KOPT-K1 (cell line): ENCODE data around the gene ZFHX3.

Experiments
- H3K27ac ChIP-seq: fragments of 200-600 bp; sonication (generic); 2 replicates; pipeline ENCODE4 v1.5.1; 2016; ENCODE audit warnings: antibody characterized with exemption, mild to moderate bottlenecking, low read depth, low read length; ENCODE audit not compliant: poor library complexity, severe bottlenecking
- H3K36me3 ChIP-seq: fragments of 200-600 bp; sonication (generic); 2 replicates; pipeline ENCODE4 v1.5.1; 2017; ENCODE audit warnings: antibody characterized with exemption, mild to moderate bottlenecking, low read length, moderate library complexity; ENCODE audit not compliant: insufficient read depth
- H3K9me3 ChIP-seq: fragments of 200-600 bp; sonication (generic); 2 replicates; pipeline ENCODE4 v1.5.1; 2017; ENCODE audit warnings: antibody characterized with exemption, low read length, mild to moderate bottlenecking; ENCODE audit not compliant: insufficient read depth, poor library complexity, severe bottlenecking

Gene ZFHX3

GRCh38 chr16:72853575-72854266, 194.2 kb downstream of the ZFHX3 start:
- Histone ChIP-seq H3K36me3 (no peaks in the 10 kb centered on the region), H3K9me3 (no peaks in the 10 kb centered on the region), H3K27ac (no peak overlapping the region)

- Histone ChIP-seq H3K27ac (no peak overlapping the region), H3K9me3 (no peaks in the 10 kb centered on the region), H3K36me3 (no peaks in the 10 kb centered on the region)
Observed at GRCh38 chr16:72852421-72852820, 195.5 kb downstream of the ZFHX3 start.

GRCh38 chr16:72850853-72851252, 197.1 kb downstream of the ZFHX3 start:
- Histone ChIP-seq H3K9me3 (no peaks in the 10 kb centered on the region), H3K27ac (no peak overlapping the region)

GRCh38 chr16:72850021-72850420, 197.9 kb downstream of the ZFHX3 start:
- Histone ChIP-seq H3K36me3 (no peaks in the 10 kb centered on the region), H3K27ac (no peak overlapping the region), H3K9me3 (no peaks in the 10 kb centered on the region)

More at GRCh38 chr16:72850853-72851252, 197.1 kb downstream of the ZFHX3 start:
- H3K36me3 ChIP-seq: no peaks in the 10 kb centered on the region

GRCh38 chr16:72848759-72849664, 198.9 kb downstream of the ZFHX3 start:
- Histone ChIP-seq H3K9me3 (no peaks in the 10 kb centered on the region), H3K36me3 (no peaks in the 10 kb centered on the region), H3K27ac (no peak overlapping the region)

GRCh38 chr16:72848028-72848400, 199.9 kb downstream of the ZFHX3 start:
- Histone ChIP-seq H3K36me3 (no peaks in the 10 kb centered on the region), H3K27ac (no peak overlapping the region), H3K9me3 (no peaks in the 10 kb centered on the region)

- Histone ChIP-seq H3K27ac (no peak overlapping the region), H3K9me3 (no peaks in the 10 kb centered on the region), H3K36me3 (no peaks in the 10 kb centered on the region)
Observed at GRCh38 chr16:72847187-72848027, 200.5 kb downstream of the ZFHX3 start.

GRCh38 chr16:72846594-72846993, 201.3 kb downstream of the ZFHX3 start:
- no peak overlapping the region for H3K27ac ChIP-seq
- H3K36me3 ChIP-seq: no peaks in the 10 kb centered on the region

GRCh38 chr16:72845322-72846020, 202.5 kb downstream of the ZFHX3 start:
- Histone ChIP-seq H3K9me3 (no peaks in the 10 kb centered on the region), H3K27ac (no peak overlapping the region), H3K36me3 (no peaks in the 10 kb centered on the region)

More at GRCh38 chr16:72846594-72846993, 201.3 kb downstream of the ZFHX3 start:
- H3K9me3 ChIP-seq: no peaks in the 10 kb centered on the region

GRCh38 chr16:72844225-72844920, 203.6 kb downstream of the ZFHX3 start:
- H3K27ac ChIP-seq: no peak overlapping the region
- no peaks in the 10 kb centered on the region for H3K36me3 ChIP-seq
- H3K9me3 ChIP-seq: no peaks in the 10 kb centered on the region

- Histone ChIP-seq H3K36me3 (no peaks in the 10 kb centered on the region), H3K9me3 (no peaks in the 10 kb centered on the region), H3K27ac (no peak overlapping the region)
Observed at GRCh38 chr16:72841506-72841905, 206.4 kb downstream of the ZFHX3 start.

GRCh38 chr16:72840631-72841381, 207.1 kb downstream of the ZFHX3 start:
- H3K9me3 ChIP-seq: no peaks in the 10 kb centered on the region
- no peak overlapping the region for H3K27ac ChIP-seq
- no peaks in the 10 kb centered on the region for H3K36me3 ChIP-seq

GRCh38 chr16:72838951-72839350, 209.0 kb downstream of the ZFHX3 start:
- no peaks in the 10 kb centered on the region for H3K9me3 ChIP-seq
- no peaks in the 10 kb centered on the region for H3K36me3 ChIP-seq
- H3K27ac ChIP-seq: no peak overlapping the region
